Neuronal stem cell (in vitro differentiated cells): Measurements from ENCODE around the gene MCF2L2.

Experiments used
- DNase-seq: peaks from one replicate; pipeline ENCODE4 v3.0.0-alpha.2; 2013; ENCODE audit warnings: low spot score
- H2AFZ ChIP-seq: one replicate; pipeline ENCODE4 v1.6.1; 2013; ENCODE audit warnings: mild to moderate bottlenecking, low read length, inconsistent platforms
- H2AK5ac ChIP-seq: 2 replicates; pipeline ENCODE4 v1.6.1; 2013; ENCODE audit warnings: low read depth, mild to moderate bottlenecking, inconsistent platforms, low read length, moderate library complexity, mixed read lengths
- H2BK120ac ChIP-seq: 2 replicates; pipeline ENCODE4 v1.6.1; 2013; ENCODE audit warnings: low read depth, mild to moderate bottlenecking, inconsistent platforms, low read length, moderate library complexity, mixed read lengths
- H2BK12ac ChIP-seq: one replicate; pipeline ENCODE4 v1.6.1; 2013; ENCODE audit warnings: low read length, inconsistent platforms
- H2BK15ac ChIP-seq: 2 replicates; pipeline ENCODE4 v1.6.1; 2013; ENCODE audit warnings: mild to moderate bottlenecking, low read length, inconsistent platforms, mixed read lengths
- H2BK5ac ChIP-seq: one replicate; pipeline ENCODE4 v1.6.1; 2013; ENCODE audit warnings: inconsistent platforms, mild to moderate bottlenecking, low read length, moderate library complexity
- H3K14ac ChIP-seq: one replicate; pipeline ENCODE4 v1.6.1; 2013; ENCODE audit warnings: low read length, inconsistent platforms
- H3K18ac ChIP-seq: 2 replicates; pipeline ENCODE4 v1.6.1; 2013; ENCODE audit warnings: low read length, inconsistent platforms
- H3K23ac ChIP-seq: 2 replicates; pipeline ENCODE4 v1.6.1; 2013; ENCODE audit warnings: low read depth, mild to moderate bottlenecking, mixed read lengths, low read length, inconsistent platforms; ENCODE audit not compliant: poor library complexity
- H3K27ac ChIP-seq: replicated peaks from 3 replicates; pipeline ENCODE4 v1.5.1; 2013; ENCODE audit warnings: low read length, inconsistent platforms
- H3K27me3 ChIP-seq, 3 experiments: 2 replicates each; pipeline ENCODE4 v1.6.1; 2013; ENCODE audit warnings: low read length in 3 of 3, mild to moderate bottlenecking in 2 of 3, inconsistent platforms in 1 of 3, low read depth in 1 of 3, mixed read lengths in 1 of 3, moderate library complexity in 1 of 3; ENCODE audit not compliant: control insufficient read depth in 3 of 3, insufficient read depth in 3 of 3
- H3K36me3 ChIP-seq, 2 donors: replicated peaks in 1 of 2; 2 replicates each; pipeline ENCODE4 v1.6.1; 2013; ENCODE audit warnings: low read length in 2 of 2; ENCODE audit not compliant: control insufficient read depth in 2 of 2, insufficient read depth in 2 of 2
- H3K4ac ChIP-seq: 2 replicates; pipeline ENCODE4 v1.6.1; 2013; ENCODE audit warnings: inconsistent platforms, mild to moderate bottlenecking, low read length, moderate library complexity
- H3K4me1 ChIP-seq, 2 donors: 1 replicate in 1 of 2; 2 replicates in 1 of 2; pipeline ENCODE4 v1.6.1; 2013; ENCODE audit warnings: low read length in 2 of 2, low read depth in 1 of 2; ENCODE audit not compliant: control insufficient read depth in 2 of 2, insufficient read depth in 1 of 2
- H3K4me2 ChIP-seq: one replicate; pipeline ENCODE4 v1.6.1; 2013; ENCODE audit warnings: mild to moderate bottlenecking, low read length, inconsistent platforms; ENCODE audit not compliant: insufficient read depth, poor library complexity, severe bottlenecking
- H3K4me3 ChIP-seq, 2 donors: 2 replicates each; pipeline ENCODE4 v1.5.1; 2013; ENCODE audit warnings: low read length in 2 of 2, mild to moderate bottlenecking in 2 of 2, inconsistent platforms in 1 of 2, moderate library complexity in 1 of 2
- H3K79me1 ChIP-seq: one replicate; pipeline ENCODE4 v1.6.1; 2013; ENCODE audit warnings: low read depth, mild to moderate bottlenecking, inconsistent platforms, low read length, moderate library complexity
- H3K9ac ChIP-seq: one replicate; pipeline ENCODE4 v1.6.1; 2013; ENCODE audit warnings: mild to moderate bottlenecking, low read depth, low read length, inconsistent platforms; ENCODE audit not compliant: poor library complexity
- H3K9me3 ChIP-seq, 2 donors: replicated peaks in 1 of 2; 2 replicates each; pipeline versions ENCODE3 to v1.6.1; 2013; ENCODE audit warnings: low read length in 2 of 2, mild to moderate bottlenecking in 2 of 2, inconsistent platforms in 1 of 2, low read depth in 1 of 2, mixed read lengths in 1 of 2, moderate library complexity in 1 of 2; ENCODE audit not compliant: control insufficient read depth in 2 of 2, insufficient read depth in 1 of 2
- H4K8ac ChIP-seq: one replicate; pipeline ENCODE4 v1.6.1; 2013; ENCODE audit warnings: low read depth, mild to moderate bottlenecking, inconsistent platforms, low read length, moderate library complexity
- H4K91ac ChIP-seq: one replicate; pipeline ENCODE4 v1.6.1; 2013; ENCODE audit warnings: low read length, low read depth, mild to moderate bottlenecking, inconsistent platforms; ENCODE audit not compliant: poor library complexity
- WGBS, 2 donors: extraction: QIAGEN DNeasy Blood & Tissue Kit; methylation state at CpG; one replicate each; pipeline ENCODE4 v1.1.7; 2013; ENCODE audit warnings: missing lambda C conversion rate in 2 of 2, mixed read lengths in 1 of 2; ENCODE audit not compliant: insufficient read length in 2 of 2, insufficient replicate concordance in 1 of 2; ENCODE audit errors: extremely low coverage in 2 of 2; 5-methylcytosine and 5-hydroxymethylcytosine counted together

The MCF2L2 gene

DNA sequence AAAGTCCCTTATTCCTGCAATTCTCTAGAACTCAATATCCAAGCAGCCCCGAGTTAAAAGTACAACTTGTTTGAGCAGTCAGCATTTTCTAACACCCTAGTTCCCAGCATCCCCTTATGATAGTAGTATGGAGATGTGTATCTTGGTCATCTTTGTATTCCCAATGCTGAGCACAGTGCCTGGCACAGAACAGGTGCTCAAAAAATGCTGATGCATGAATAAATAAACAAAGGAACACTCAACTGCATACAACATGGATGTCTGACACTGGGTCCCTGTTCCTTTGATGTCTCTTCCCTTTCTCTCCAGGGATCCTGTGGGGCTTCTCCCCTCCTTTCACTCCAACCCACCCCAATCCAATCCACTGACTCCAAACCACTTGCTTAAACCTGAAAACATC lies 199.2 kb downstream of the MCF2L2 start:
- DNase-seq: no peak
- no peak overlapping the region for H3K9ac ChIP-seq
- H3K4me2 ChIP-seq: no peak overlapping the region
- H2BK15ac ChIP-seq: no peak overlapping the region
- no peak overlapping the region for H2BK12ac ChIP-seq
- no peak overlapping the region for H2BK120ac ChIP-seq
- H3K4ac ChIP-seq: no peak overlapping the region
- no peak overlapping the region for H2AK5ac ChIP-seq
- H3K79me1 ChIP-seq: no peaks in the 10 kb centered on the region
- H3K14ac ChIP-seq: no peak overlapping the region
- H3K36me3 ChIP-seq: no peaks in the 10 kb centered on the region
- H3K18ac ChIP-seq: no peak overlapping the region
- H3K27me3 ChIP-seq: peaks cover 0 to 7% (median 0%) of the 10 kb centered on the region in 3 experiments
- no peak overlapping the region for H3K4me3 ChIP-seq
- no peak overlapping the region for H4K91ac ChIP-seq
- no peak overlapping the region for H4K8ac ChIP-seq
- H3K23ac ChIP-seq: no peak overlapping the region
- no peaks in the 10 kb centered on the region for H3K4me1 ChIP-seq
- H3K9me3 ChIP-seq: no peaks in the 10 kb centered on the region
- no peak overlapping the region for H2AFZ ChIP-seq
- no CpG with 5 or more reads among the region's 1 CpG for WGBS, 2 donors
- no peak overlapping the region for H3K27ac ChIP-seq
- H2BK5ac ChIP-seq: no peak overlapping the region

GRCh38 chr3:183227586-183227985 lies 200.8 kb downstream of the MCF2L2 start:
- no peak overlapping the region for H3K18ac ChIP-seq
- no peak overlapping the region for H2BK120ac ChIP-seq
- no peak overlapping the region for H4K8ac ChIP-seq
- WGBS, 2 donors: no CpG with 5 or more reads among the region's 4 CpGs
- no peak overlapping the region for H3K4me2 ChIP-seq
- H2AK5ac ChIP-seq: no peak overlapping the region
- H3K36me3 ChIP-seq: no peaks in the 10 kb centered on the region
- H3K4me3 ChIP-seq: no peak overlapping the region
- peaks cover 0 to 7% (median 0%) of the 10 kb centered on the region in 3 experiments for H3K27me3 ChIP-seq
- no peaks in the 10 kb centered on the region for H3K4me1 ChIP-seq
- H3K9me3 ChIP-seq: no peaks in the 10 kb centered on the region
- no peak overlapping the region for H3K23ac ChIP-seq
- no peak overlapping the region for H2BK5ac ChIP-seq
- H3K14ac ChIP-seq: no peak overlapping the region
- no peak overlapping the region for H3K27ac ChIP-seq
- no peak overlapping the region for H3K9ac ChIP-seq
- no peak overlapping the region for H2AFZ ChIP-seq
- no peak overlapping the region for H2BK12ac ChIP-seq
- H3K4ac ChIP-seq: no peak overlapping the region
- no peak overlapping the region for H2BK15ac ChIP-seq
- no peaks in the 10 kb centered on the region for H3K79me1 ChIP-seq
- DNase-seq: no peak
- H4K91ac ChIP-seq: no peak overlapping the region

- Histone ChIP-seq H3K23ac (no peak overlapping the region), H3K79me1 (no peaks in the 10 kb centered on the region), H2BK15ac (no peak overlapping the region), H3K9ac (no peak overlapping the region), H3K27me3 (peaks cover 0 to 7% (median 0%) of the 10 kb centered on the region in 3 experiments), H3K18ac (no peak overlapping the region), H3K14ac (no peak overlapping the region), H3K4me2 (no peak overlapping the region), H3K4me1 (no peaks in the 10 kb centered on the region), H3K36me3 (no peaks in the 10 kb centered on the region), H2AK5ac (no peak overlapping the region), H3K9me3 (no peaks in the 10 kb centered on the region), H3K4ac (no peak overlapping the region), H2BK120ac (no peak overlapping the region), H3K4me3 (no peak overlapping the region), H2BK12ac (no peak overlapping the region), H3K27ac (no peak overlapping the region), H2AFZ (no peak overlapping the region), H4K8ac (no peak overlapping the region), H4K91ac (no peak overlapping the region), H2BK5ac (no peak overlapping the region)
- no CpG with 5 or more reads among the region's 9 CpGs for WGBS, 2 donors
- no peak for DNase-seq
Observed at GRCh38 chr3:183226333-183226890, 202.0 kb downstream of the MCF2L2 start.

GRCh38 chr3:183224180-183224970 lies 204.0 kb downstream of the MCF2L2 start:
- Histone ChIP-seq H4K8ac (no peak overlapping the region), H2BK15ac (no peak overlapping the region), H3K4me3 (no peak overlapping the region), H3K79me1 (no peaks in the 10 kb centered on the region), H3K9ac (no peak overlapping the region), H2BK12ac (no peak overlapping the region), H3K27me3 (peaks cover 0 to 7% (median 0%) of the 10 kb centered on the region in 3 experiments), H3K14ac (no peak overlapping the region), H3K4ac (no peak overlapping the region), H2BK120ac (no peak overlapping the region), H3K9me3 (no peaks in the 10 kb centered on the region), H2AK5ac (no peak overlapping the region), H3K4me1 (no peaks in the 10 kb centered on the region), H3K18ac (no peak overlapping the region), H3K36me3 (no peaks in the 10 kb centered on the region), H2BK5ac (no peak overlapping the region), H2AFZ (no peak overlapping the region), H4K91ac (no peak overlapping the region), H3K23ac (no peak overlapping the region), H3K4me2 (no peak overlapping the region), H3K27ac (no peak overlapping the region)
- DNase-seq: no peak
- WGBS, 2 donors: no CpG with 5 or more reads among the region's 11 CpGs
